NB4 (cell line): ENCODE data around the gene DNAH7.

Experiments used
- CTCF ChIP-seq: IDR thresholded peaks from one replicate; pipeline ENCODE4 v1.5.1; 2012; ENCODE audit warnings: low read depth, low read length
- POLR2A ChIP-seq: IDR thresholded peaks from 2 replicates; pipeline ENCODE4 v1.6.1; 2011; ENCODE audit warnings: mild to moderate bottlenecking; ENCODE audit not compliant: insufficient read length; ENCODE audit errors: extremely low read depth

- TF ChIP-seq CTCF (no peak), POLR2A (no peak)
These were observed 225.7 kb downstream of the DNAH7 start for GRCh38 chr2:195842932-195843331.
